ENCODE measurements around the gene UNC13C. TPM values are rescaled to one million over a fixed set of nuclear protein-coding genes. Genes with fewer than 3 reads are reported as not detected.

UNC13C gene
- total and polyA plus RNA-seq, 5 experiments from 2014 or later: not detected

DNA sequence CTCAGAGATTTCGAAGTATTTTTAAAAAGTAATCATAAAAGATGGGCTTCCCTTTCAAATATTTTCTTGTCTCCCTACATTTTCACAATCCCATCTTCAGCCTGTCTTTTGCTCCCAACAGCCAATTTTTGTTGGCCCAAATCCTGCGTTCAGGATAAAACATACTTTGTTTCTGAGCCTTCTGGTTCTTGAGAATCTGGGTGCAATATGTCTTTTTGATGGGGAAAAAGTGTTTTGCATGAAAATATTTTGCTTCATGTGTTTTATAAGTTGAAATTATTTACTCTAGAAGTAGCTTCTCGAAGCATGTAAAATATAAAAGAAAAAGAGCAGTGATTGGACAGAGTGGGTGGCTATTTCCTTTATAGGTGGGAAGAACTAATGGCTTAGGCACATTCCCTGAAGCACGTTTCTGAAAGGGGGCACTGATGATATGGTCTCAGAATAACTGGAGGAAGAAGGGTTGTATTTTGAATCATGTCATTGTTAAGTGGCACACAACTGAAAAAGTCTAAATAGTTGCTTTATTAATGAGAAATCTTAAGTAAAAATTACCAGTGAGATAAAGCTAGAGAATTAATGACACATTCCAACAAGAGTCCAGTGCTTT is 3.9 kb downstream of the UNC13C start:
- peaks cover 0 to 1% (median 0%) of the 10 kb centered on the region in 9 donors for H3K9me3 Mint-ChIP-seq
- no peak for ATAC-seq
- peaks cover 0 to 11% (median 3%) of the 10 kb centered on the region in 4 donors for H3K4me1 Mint-ChIP-seq
- POLR2A ChIA-PET: no interaction called here
- no peak for DNase-seq
- peaks cover 0 to 3% (median 0%) of the 10 kb centered on the region in 3 donors for H3K36me3 Mint-ChIP-seq
- no peak overlapping the region for H3K4me3 Mint-ChIP-seq
- peaks cover 15 to 42% (median 21%) of the 10 kb centered on the region in 5 donors for H3K27me3 Mint-ChIP-seq
- no peak overlapping the region for H3K27ac Mint-ChIP-seq

DNA sequence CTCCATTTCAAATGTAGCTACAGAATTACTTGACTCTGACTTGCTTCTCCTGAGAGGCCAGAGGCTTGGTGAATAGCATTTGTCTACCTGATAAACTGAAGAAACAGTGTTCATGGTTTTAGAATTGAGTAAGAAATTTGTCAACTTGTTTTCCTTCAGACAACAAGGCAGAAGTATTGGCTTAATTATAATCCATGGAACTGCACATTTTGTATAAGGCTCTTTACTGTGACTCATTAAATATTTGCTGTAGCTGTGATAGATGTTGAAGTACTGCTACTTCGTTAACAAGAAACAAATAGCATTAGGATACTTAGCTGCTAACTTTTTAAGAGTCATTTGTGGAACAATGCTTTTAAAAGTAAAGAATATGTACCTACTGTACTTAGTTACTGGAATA is 4.6 kb downstream of the UNC13C start:
- H3K27me3 Mint-ChIP-seq: peaks cover 10 to 36% (median 16%) of the 10 kb centered on the region in 5 donors
- peaks cover 0 to 1% (median 0%) of the 10 kb centered on the region in 9 donors for H3K9me3 Mint-ChIP-seq
- DNase-seq (no peak), ATAC-seq (no peak)
- peaks cover 0 to 11% (median 3%) of the 10 kb centered on the region in 4 donors for H3K4me1 Mint-ChIP-seq
- no peak overlapping the region for H3K27ac Mint-ChIP-seq
- POLR2A ChIA-PET: no interaction called here
- H3K36me3 Mint-ChIP-seq: peaks cover 0 to 3% (median 0%) of the 10 kb centered on the region in 3 donors
- H3K4me3 Mint-ChIP-seq: no peak overlapping the region

DNA sequence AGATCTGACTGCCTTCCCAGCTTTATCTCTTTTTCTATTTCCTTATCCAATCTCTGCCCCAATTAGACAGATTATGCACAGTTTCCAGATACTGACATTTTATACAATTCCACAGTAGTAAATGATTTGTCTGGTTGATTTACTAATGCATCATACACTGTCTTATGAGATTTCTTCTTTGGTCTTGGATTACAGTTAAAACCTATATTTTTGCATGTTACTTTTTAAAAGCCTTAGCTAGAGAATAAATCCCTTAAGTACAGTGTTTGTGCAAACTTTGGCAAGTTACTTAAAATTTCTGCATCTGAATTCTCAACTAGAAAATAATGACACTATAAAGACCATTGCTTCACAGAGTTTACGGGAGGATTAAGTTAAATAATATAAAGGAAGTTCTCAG is 6.0 kb downstream of the UNC13C start:
- no peak overlapping the region for H3K4me3 Mint-ChIP-seq
- peaks cover 0 to 3% (median 0%) of the 10 kb centered on the region in 9 donors for H3K9me3 Mint-ChIP-seq
- peaks cover 5 to 23% (median 8%) of the 10 kb centered on the region in 5 donors for H3K27me3 Mint-ChIP-seq
- peaks cover 0 to 3% (median 0%) of the 10 kb centered on the region in 3 donors for H3K36me3 Mint-ChIP-seq
- ATAC-seq: no peak
- POLR2A ChIA-PET: no interaction called here
- DNase-seq: no peak
- H3K4me1 Mint-ChIP-seq: no peaks in the 10 kb centered on the region
- no peak overlapping the region for H3K27ac Mint-ChIP-seq

GRCh38 chr15:53985562-53985961 is 7.3 kb downstream of the UNC13C start:
- H3K4me1 Mint-ChIP-seq: no peaks in the 10 kb centered on the region
- no peak for DNase-seq
- peaks cover 0 to 3% (median 0%) of the 10 kb centered on the region in 9 donors for H3K9me3 Mint-ChIP-seq
- POLR2A ChIA-PET: no interaction called here
- peaks cover 1 to 21% (median 8%) of the 10 kb centered on the region in 5 donors for H3K27me3 Mint-ChIP-seq
- H3K27ac Mint-ChIP-seq: no peak overlapping the region
- H3K36me3 Mint-ChIP-seq: peaks cover 0 to 3% (median 0%) of the 10 kb centered on the region in 3 donors
- ATAC-seq: no peak
- H3K4me3 Mint-ChIP-seq: no peak overlapping the region

DNA sequence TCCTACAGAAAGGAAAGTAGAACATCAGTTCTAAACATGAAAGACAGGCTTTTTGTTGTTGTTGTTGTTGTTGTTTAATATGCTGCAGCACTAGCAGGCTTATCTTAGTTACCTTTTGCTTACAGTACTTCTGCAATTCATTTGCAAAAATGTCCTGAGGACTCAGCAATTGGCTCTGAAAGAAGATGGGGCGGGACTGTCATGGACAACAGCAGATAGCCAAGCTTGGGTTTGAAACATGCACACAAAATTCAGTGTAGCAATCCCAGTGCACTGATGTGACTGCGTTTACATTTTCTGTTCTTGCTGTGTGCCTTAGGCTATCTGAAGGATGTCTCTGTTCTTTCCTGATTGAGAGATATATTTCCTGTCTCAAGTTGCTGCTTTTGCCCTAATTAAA is 9.2 kb downstream of the UNC13C start:
- Mint-ChIP-seq H3K36me3 (peaks cover 0 to 9% (median 0%) of the 10 kb centered on the region in 3 donors), H3K27ac (no peak overlapping the region), H3K9me3 (peaks cover 0 to 11% (median 0%) of the 10 kb centered on the region in 9 donors), H3K4me3 (no peak overlapping the region), H3K27me3 (peaks cover 0 to 21% (median 4%) of the 10 kb centered on the region in 5 donors), H3K4me1 (no peaks in the 10 kb centered on the region)
- POLR2A ChIA-PET: no interaction called here
- DNase-seq (no peak), ATAC-seq (no peak)

- no peak overlapping the region for H3K27ac Mint-ChIP-seq
- H3K27me3 Mint-ChIP-seq: peaks cover 0 to 18% (median 5%) of the 10 kb centered on the region in 5 donors
- H3K9me3 Mint-ChIP-seq: peaks cover 0 to 8% (median 0%) of the 10 kb centered on the region in 9 donors
- H3K4me3 Mint-ChIP-seq: no peak overlapping the region
- POLR2A ChIA-PET: no interaction called here
- DNase-seq (no peak), ATAC-seq (no peak)
- H3K36me3 Mint-ChIP-seq: no peaks in the 10 kb centered on the region
- H3K4me1 Mint-ChIP-seq: peaks cover 0 to 2% (median 0%) of the 10 kb centered on the region in 4 donors
Observed at GRCh38 chr15:54007256-54007655, 29.0 kb downstream of the UNC13C start.

GRCh38 chr15:54011656-54012055 is 33.4 kb downstream of the UNC13C start:
- ATAC-seq: no peak
- peaks cover 0 to 19% (median 0%) of the 10 kb centered on the region in 9 donors for H3K9me3 Mint-ChIP-seq
- H3K27ac Mint-ChIP-seq: no peak overlapping the region
- H3K27me3 Mint-ChIP-seq: peaks cover 0 to 18% (median 3%) of the 10 kb centered on the region in 5 donors
- H3K4me1 Mint-ChIP-seq: peaks cover 0 to 2% (median 0%) of the 10 kb centered on the region in 4 donors
- no peaks in the 10 kb centered on the region for H3K36me3 Mint-ChIP-seq
- POLR2A ChIA-PET: no interaction called here
- no peak for DNase-seq
- H3K4me3 Mint-ChIP-seq: no peak overlapping the region

GRCh38 chr15:54014067-54014655 is 35.9 kb downstream of the UNC13C start:
- Mint-ChIP-seq H3K27me3 (peaks cover 0 to 18% (median 3%) of the 10 kb centered on the region in 5 donors), H3K9me3 (peaks cover 0 to 21% (median 0%) of the 10 kb centered on the region in 9 donors), H3K27ac (no peak overlapping the region), H3K4me1 (peaks cover 0 to 2% (median 0%) of the 10 kb centered on the region in 4 donors), H3K4me3 (no peak overlapping the region), H3K36me3 (no peaks in the 10 kb centered on the region)
- no peak for ATAC-seq
- no peak for DNase-seq
- POLR2A ChIA-PET: no interaction called here

GRCh38 chr15:54017251-54017650 is 39.0 kb downstream of the UNC13C start:
- no peak for ATAC-seq
- H3K4me3 Mint-ChIP-seq: no peak overlapping the region
- H3K9me3 Mint-ChIP-seq: peaks cover 0 to 23% (median 2%) of the 10 kb centered on the region in 9 donors
- POLR2A ChIA-PET: no interaction called here
- no peak overlapping the region for H3K27ac Mint-ChIP-seq
- no peaks in the 10 kb centered on the region for H3K27me3 Mint-ChIP-seq
- DNase-seq: no peak
- no peaks in the 10 kb centered on the region for H3K36me3 Mint-ChIP-seq
- H3K4me1 Mint-ChIP-seq: no peaks in the 10 kb centered on the region

GRCh38 chr15:54017959-54018358 is 39.7 kb downstream of the UNC13C start:
- POLR2A ChIA-PET: no interaction called here
- Mint-ChIP-seq H3K27me3 (peaks cover 0 to 3% (median 0%) of the 10 kb centered on the region in 5 donors), H3K27ac (no peak overlapping the region), H3K9me3 (peaks cover 2 to 28% (median 7%) of the 10 kb centered on the region in 9 donors), H3K4me1 (no peaks in the 10 kb centered on the region), H3K36me3 (no peaks in the 10 kb centered on the region), H3K4me3 (no peak overlapping the region)
- DNase-seq: no peak
- no peak for ATAC-seq

GRCh38 chr15:54026258-54026657 is 48.0 kb downstream of the UNC13C start:
- no peak for DNase-seq
- no peak for ATAC-seq
- Mint-ChIP-seq H3K27me3 (peaks cover 0 to 7% (median 1%) of the 10 kb centered on the region in 5 donors), H3K27ac (no peak overlapping the region), H3K9me3 (peaks cover 2 to 12% (median 7%) of the 10 kb centered on the region in 9 donors), H3K36me3 (no peaks in the 10 kb centered on the region), H3K4me3 (no peak overlapping the region), H3K4me1 (no peaks in the 10 kb centered on the region)
- POLR2A ChIA-PET: interaction anchor here (0.7 kb wide), 1 partner anchor 439 kb away, joined by 3 read pairs; no protein-coding TSS in a partner anchor

DNA sequence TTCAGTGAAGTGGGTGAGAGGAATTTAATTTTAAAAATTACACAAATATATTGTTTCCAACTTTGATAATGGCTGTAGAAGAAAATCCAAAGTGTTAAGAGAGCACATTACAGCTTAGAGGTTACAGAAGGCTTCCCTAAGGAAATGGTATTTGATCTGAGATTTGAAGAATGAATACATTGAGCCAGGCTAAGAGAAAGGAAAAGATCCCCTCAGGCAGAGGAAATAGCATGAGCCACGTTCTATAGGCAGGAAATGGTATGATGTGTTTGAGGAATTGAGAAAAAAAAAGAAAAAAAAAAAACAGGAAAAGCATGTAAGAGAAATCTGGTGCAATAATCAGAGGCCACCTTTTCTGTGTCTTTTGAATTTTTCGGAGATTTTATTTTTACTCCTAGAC is 48.6 kb downstream of the UNC13C start:
- Mint-ChIP-seq H3K36me3 (no peaks in the 10 kb centered on the region), H3K4me1 (no peaks in the 10 kb centered on the region), H3K27me3 (peaks cover 0 to 7% (median 1%) of the 10 kb centered on the region in 5 donors), H3K9me3 (peaks cover 0 to 12% (median 5%) of the 10 kb centered on the region in 9 donors), H3K27ac (no peak overlapping the region), H3K4me3 (no peak overlapping the region)
- POLR2A ChIA-PET: interaction anchor here (0.7 kb wide), 1 partner anchor 439 kb away, joined by 3 read pairs; no protein-coding TSS in a partner anchor
- no peak for ATAC-seq
- DNase-seq: no peak

- Mint-ChIP-seq H3K27ac (peak overlapping the region in 1 of 10 donors; percentile 6), H3K9me3 (peaks cover 0 to 3% (median 0%) of the 10 kb centered on the region in 9 donors), H3K4me1 (no peaks in the 10 kb centered on the region), H3K27me3 (peaks cover 0 to 5% (median 1%) of the 10 kb centered on the region in 5 donors), H3K4me3 (no peak overlapping the region), H3K36me3 (no peaks in the 10 kb centered on the region)
- POLR2A ChIA-PET: no interaction called here
- DNase-seq (no peak), ATAC-seq (no peak)
Observed at GRCh38 chr15:54029081-54029480, 50.8 kb downstream of the UNC13C start.
